ENCODE data around the gene GPR3.

GPR3 gene

GRCh38 chr1:27345272-27345671 is 47.1 kb upstream of the GPR3 start:
- Histone ChIP-seq H3K79me2 (ENCODE audit: insufficient read depth, low read length) (peaks cover 5% of the 10 kb centered on the region; the same call in 1 of the 2 replicates), H3F3A (ENCODE audit: insufficient read depth) (peaks cover 21% of the 10 kb centered on the region), H3K4me3 (ENCODE audit: insufficient read depth, low read length, poor library complexity, severe bottlenecking) (no peak overlapping the region), H3K9ac (ENCODE audit: low read length) (no peak overlapping the region), H3K27ac (ENCODE audit: low read depth, low read length) (no peak overlapping the region), H3K27me3 (ENCODE audit: low read length) (no peaks in the 10 kb centered on the region), H4K20me1 (ENCODE audit: low read depth, low read length) (no peaks in the 10 kb centered on the region), H2AFZ (ENCODE audit: low read depth, low read length, severe bottlenecking) (no peak overlapping the region), H3K9me3 (ENCODE audit: insufficient read depth, low read length) (no peaks in the 10 kb centered on the region), H3K36me3 (ENCODE audit: low read length) (no peaks in the 10 kb centered on the region), H3K9me2 (replicated peaks; ENCODE audit: insufficient read depth, low read length) (no peaks in the 10 kb centered on the region), H3K4me2 (ENCODE audit: low read depth, low read length, poor library complexity, severe bottlenecking) (no peak overlapping the region)
- TF ChIP-seq CTCF (IDR thresholded peaks at IDR 0.05; ENCODE audit: insufficient read depth, low read length, poor library complexity, severe bottlenecking) (no peak), EZH2phosphoT487 (conservative IDR thresholded peaks at IDR 0.05; ENCODE audit: low read length) (no peak)

- H3K27ac ChIP-seq (ENCODE audit: low read depth, low read length) = no peak overlapping the region
- no peak overlapping the region for H3K4me3 ChIP-seq (ENCODE audit: insufficient read depth, low read length, poor library complexity, severe bottlenecking)
- no peak overlapping the region for H3K9ac ChIP-seq (ENCODE audit: low read length)
- H2AFZ ChIP-seq (ENCODE audit: low read depth, low read length, severe bottlenecking) = no peak overlapping the region
- H3K9me3 ChIP-seq (ENCODE audit: insufficient read depth, low read length) = no peaks in the 10 kb centered on the region
- H3K4me2 ChIP-seq (ENCODE audit: low read depth, low read length, poor library complexity, severe bottlenecking) = no peak overlapping the region
- H3K79me2 ChIP-seq (ENCODE audit: insufficient read depth, low read length) = peaks cover 5% of the 10 kb centered on the region; the same call in 1 of the 2 replicates
- no peaks in the 10 kb centered on the region for H3K36me3 ChIP-seq (ENCODE audit: low read length)
- H3K9me2 ChIP-seq (replicated peaks; ENCODE audit: insufficient read depth, low read length) = no peaks in the 10 kb centered on the region
- H3F3A ChIP-seq (ENCODE audit: insufficient read depth) = peaks cover 15% of the 10 kb centered on the region
- no peak for TF ChIP-seq CTCF (IDR thresholded peaks at IDR 0.05; ENCODE audit: insufficient read depth, low read length, poor library complexity, severe bottlenecking)
- no peak for TF ChIP-seq EZH2phosphoT487 (conservative IDR thresholded peaks at IDR 0.05; ENCODE audit: low read length)
- no peaks in the 10 kb centered on the region for H4K20me1 ChIP-seq (ENCODE audit: low read depth, low read length)
- H3K27me3 ChIP-seq (ENCODE audit: low read length) = no peaks in the 10 kb centered on the region
Measured at GRCh38 chr1:27346357-27346756, 46.1 kb upstream of the GPR3 start.

- H2AFZ ChIP-seq (ENCODE audit: low read depth, low read length, severe bottlenecking) = no peak overlapping the region
- no peak overlapping the region for H3K4me2 ChIP-seq (ENCODE audit: low read depth, low read length, poor library complexity, severe bottlenecking)
- no peak overlapping the region for H3K27ac ChIP-seq (ENCODE audit: low read depth, low read length)
- TF ChIP-seq EZH2phosphoT487 (conservative IDR thresholded peaks at IDR 0.05; ENCODE audit: low read length) (no peak), CTCF (IDR thresholded peaks at IDR 0.05; ENCODE audit: insufficient read depth, low read length, poor library complexity, severe bottlenecking) (no peak)
- no peaks in the 10 kb centered on the region for H4K20me1 ChIP-seq (ENCODE audit: low read depth, low read length)
- H3K36me3 ChIP-seq (ENCODE audit: low read length) = no peaks in the 10 kb centered on the region
- peaks cover 3% of the 10 kb centered on the region; the same call in 1 of the 2 replicates for H3K79me2 ChIP-seq (ENCODE audit: insufficient read depth, low read length)
- no peak overlapping the region for H3K9ac ChIP-seq (ENCODE audit: low read length)
- H3K9me3 ChIP-seq (ENCODE audit: insufficient read depth, low read length) = no peaks in the 10 kb centered on the region
- H3K27me3 ChIP-seq (ENCODE audit: low read length) = no peaks in the 10 kb centered on the region
- H3F3A ChIP-seq (ENCODE audit: insufficient read depth) = 0 out of 2 replicates have a peak, but pooled peaks cover 9% of the 10 kb centered on the region
- no peaks in the 10 kb centered on the region for H3K9me2 ChIP-seq (replicated peaks; ENCODE audit: insufficient read depth, low read length)
- H3K4me3 ChIP-seq (ENCODE audit: insufficient read depth, low read length, poor library complexity, severe bottlenecking) = no peak overlapping the region
Measured at GRCh38 chr1:27346991-27347624, 45.3 kb upstream of the GPR3 start.

Data from SU-DHL-6 (cell line).